ENCODE data around the gene KLHL21.
A peak's percentile ranks its signal among the peaks of the same experiment; 100 is the strongest.

Gene KLHL21

GRCh38 chr1:6625584-6626149 lies 23.0 kb upstream of the KLHL21 start:
- DNase-seq (ENCODE audit: low read depth in 2 of 2), result no peak

DNA sequence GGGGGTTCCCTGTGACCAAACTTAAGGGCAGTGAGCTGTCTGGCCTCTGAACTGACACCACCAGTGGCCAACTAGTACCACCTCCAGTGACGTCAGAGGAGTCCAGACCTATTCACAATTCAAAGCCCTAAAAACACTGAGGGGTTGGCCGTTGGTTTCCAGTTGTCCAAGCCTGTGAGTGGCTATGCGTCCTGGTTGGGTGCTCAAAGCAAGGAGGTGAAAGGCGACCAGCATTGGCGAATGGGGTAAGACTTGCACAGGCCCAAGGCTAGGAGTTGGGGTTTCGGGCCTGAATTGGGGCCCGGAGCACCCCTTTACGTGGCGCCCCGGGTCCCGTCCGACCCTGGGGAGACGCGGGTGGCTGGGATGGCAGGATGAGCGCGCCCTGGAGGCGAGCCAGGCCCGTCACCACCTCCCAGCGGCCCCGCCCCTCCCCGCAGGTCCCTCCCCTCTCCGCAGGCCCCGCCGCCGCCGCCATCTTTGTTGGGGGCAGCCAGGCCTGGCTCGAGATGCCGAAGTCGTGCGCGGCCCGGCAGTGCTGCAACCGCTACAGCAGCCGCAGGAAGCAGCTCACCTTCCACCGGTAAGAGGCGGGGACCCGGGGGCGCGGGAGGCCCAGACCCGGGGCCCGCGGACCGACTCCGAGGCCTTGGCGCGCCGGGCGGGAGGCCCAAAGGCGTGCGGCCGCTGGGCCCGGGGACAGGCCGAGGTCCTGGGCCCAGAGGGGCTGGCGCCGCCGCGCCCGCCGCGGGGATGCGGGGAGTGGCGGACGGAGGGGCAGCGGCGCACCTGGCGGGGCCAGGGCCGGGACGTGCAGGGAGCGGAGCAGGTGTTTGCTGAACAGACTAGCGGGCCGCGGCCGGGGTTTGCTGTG lies 22.3 kb upstream of the KLHL21 start, which contains the start of gene THAP3:
Gene THAP3 (plus strand): TSS at position 159 of the 874 bp plus-strand sequence. CDS start 351 bp downstream, at position 510.
- peak; percentile 84 to 92 for DNase-seq (ENCODE audit: low read depth in 2 of 2)

GRCh38 chr1:6623269-6623965 lies 20.7 kb upstream of the KLHL21 start:
- no peak for DNase-seq (ENCODE audit: low read depth in 2 of 2)

DNA sequence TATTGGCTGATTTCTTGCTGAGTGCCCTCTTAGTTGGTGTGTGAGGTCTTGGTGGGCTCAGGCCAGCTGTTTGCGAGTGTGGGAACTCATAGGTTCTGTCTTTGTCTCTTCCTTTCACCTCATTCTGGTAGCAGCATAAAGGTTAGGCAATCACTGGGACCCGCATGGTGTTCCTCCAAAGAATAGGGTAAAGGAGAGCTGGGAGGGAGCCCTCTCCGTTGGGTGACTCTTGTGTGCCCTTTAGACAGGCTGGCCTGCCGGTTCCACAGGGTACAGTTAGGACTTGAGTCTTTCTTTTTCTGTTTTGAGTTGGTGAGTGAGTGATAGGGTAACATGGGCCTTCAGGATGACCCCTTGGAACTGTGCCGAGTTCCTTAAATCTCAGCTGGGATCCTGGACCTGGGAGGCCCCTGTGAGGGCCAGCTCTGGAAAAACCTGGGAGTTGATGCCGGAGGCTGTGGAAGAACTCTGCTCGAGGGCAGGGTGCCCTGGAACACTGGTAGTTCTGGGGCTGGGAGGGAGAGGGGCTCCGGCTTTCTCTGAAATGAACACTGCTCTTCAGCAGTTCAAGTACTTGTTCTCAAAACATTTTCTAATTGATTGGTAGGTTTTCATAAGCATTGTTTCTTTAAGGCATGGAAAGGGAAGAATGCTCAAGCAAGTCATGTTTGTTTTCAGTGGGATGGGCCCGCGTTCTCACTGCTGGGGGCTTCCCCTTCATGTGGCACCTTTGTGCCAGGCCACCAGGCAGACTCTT lies 19.9 kb upstream of the KLHL21 start:
- DNase-seq (ENCODE audit: low read depth in 2 of 2), result no peak

DNA sequence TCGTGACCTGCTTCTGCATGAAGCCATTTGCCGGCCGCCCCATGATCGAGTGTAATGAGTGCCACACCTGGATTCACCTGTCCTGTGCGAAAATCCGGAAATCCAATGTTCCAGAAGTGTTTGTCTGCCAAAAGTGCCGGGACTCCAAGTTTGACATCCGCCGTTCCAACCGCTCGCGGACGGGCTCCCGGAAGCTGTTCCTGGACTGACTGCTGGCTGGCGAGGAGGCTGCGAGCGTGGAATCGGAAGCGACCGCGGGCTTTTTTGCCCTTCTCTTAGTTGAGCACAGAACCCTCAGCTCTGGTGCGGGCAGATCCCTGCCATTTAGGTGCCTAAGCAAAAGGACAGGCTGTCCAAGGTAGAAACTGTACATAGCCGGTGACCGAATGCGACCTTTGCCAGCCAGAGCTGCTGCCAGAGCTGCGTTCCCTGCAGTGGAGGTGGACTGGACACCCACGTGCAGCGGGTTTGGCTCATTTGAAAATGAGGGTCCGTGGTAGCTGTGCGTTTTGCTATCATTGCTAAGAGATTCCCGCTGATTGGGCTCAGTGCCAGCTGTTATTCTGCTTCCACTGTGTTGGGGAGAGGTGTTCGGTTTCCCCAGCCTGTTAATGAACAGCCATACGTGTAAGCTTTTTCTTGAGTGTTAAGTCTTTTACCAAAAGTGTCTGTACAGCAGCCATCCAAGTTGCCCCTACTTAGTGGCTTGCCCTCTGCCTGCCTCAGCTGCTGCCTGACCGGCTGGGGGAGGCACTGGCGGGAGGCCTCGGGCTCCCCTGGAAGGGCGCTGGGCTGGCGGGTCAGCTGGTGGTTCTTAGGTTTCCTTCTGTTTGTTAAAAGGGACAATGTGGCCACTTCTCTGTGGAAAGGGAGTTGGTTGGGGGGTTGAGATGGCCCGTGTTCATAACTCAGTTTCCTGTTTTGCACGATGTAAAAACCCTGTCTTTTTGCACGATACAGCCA lies 19.0 kb upstream of the KLHL21 start:
- no peak for DNase-seq (ENCODE audit: low read depth in 2 of 2)

DNA sequence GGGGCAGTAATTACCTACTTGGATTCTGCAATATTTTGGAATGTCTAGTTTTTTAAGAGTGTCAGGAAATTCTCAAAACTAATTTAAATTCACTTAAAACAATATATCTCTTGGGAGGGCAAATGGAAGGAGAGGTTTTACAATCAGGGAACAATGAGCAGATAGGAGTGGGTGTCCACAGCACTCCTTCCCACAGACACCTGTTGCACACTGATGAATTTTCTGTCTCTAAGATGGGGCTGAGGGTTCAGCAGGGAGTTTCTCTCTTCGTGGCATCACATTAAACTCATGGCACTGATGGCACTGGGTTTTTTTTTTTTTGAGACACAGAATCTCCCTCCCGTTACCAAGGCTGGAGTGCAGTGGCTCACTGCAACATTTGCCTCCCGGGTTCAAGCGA lies 16.4 kb upstream of the KLHL21 start:
- DNase-seq (ENCODE audit: low read depth in 2 of 2), result no peak

DNA sequence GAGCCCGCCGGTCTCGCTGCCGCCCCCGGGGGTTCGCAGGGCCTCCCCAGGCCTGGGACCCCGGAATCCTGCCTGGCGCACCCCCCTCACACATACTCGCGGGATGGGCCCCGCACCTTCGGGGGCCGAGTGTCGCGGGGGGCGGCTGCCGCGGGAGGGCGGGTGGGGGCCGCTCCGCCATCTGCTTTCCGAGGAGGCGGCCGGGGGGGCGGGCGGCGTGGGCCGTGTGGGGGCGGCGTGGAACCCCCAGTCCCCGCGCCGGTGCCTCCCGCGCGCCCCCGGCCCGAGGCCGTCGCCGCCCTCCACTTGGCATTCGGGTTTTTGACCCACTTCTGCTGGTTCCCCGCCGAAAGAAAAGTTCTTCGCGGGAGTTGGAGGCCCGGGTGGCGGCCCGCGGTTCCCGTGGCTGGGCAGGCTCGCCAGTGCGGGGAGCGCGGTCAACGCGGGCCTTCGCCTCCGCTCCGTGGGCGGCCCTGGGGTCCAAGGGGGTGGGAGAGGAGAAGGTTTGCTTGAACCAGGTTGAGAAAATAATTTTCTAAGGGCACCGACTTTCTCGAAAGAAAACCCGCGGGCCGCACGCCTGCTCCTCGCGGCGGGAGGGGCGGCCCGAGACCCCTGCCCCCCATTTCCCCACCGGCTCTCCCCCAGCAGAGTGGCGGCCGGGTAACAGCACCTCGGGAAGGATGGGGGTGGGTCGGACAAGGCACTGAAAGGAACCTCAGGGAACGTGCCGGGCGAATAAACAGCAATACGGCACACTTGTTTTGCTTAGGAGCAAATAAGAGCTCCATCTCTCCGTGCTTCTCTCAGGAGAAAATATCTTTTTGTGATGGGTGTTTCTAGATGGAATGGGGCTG lies 12.5 kb upstream of the KLHL21 start:
- no peak for DNase-seq (ENCODE audit: low read depth in 2 of 2)

GRCh38 chr1:6614019-6614928 lies 11.6 kb upstream of the KLHL21 start:
- DNase-seq (ENCODE audit: low read depth in 2 of 2), result peak in 1 of 2 donors; percentile 64

- DNase-seq (ENCODE audit: low read depth in 2 of 2), result peak; percentile 99
Measured at GRCh38 chr1:6613361-6614018, 10.8 kb upstream of the KLHL21 start, which contains the start of gene PHF13. Gene PHF13 (plus strand): TSS chr1:6613731. CDS start chr1:6614067, 336 bp downstream.

DNA sequence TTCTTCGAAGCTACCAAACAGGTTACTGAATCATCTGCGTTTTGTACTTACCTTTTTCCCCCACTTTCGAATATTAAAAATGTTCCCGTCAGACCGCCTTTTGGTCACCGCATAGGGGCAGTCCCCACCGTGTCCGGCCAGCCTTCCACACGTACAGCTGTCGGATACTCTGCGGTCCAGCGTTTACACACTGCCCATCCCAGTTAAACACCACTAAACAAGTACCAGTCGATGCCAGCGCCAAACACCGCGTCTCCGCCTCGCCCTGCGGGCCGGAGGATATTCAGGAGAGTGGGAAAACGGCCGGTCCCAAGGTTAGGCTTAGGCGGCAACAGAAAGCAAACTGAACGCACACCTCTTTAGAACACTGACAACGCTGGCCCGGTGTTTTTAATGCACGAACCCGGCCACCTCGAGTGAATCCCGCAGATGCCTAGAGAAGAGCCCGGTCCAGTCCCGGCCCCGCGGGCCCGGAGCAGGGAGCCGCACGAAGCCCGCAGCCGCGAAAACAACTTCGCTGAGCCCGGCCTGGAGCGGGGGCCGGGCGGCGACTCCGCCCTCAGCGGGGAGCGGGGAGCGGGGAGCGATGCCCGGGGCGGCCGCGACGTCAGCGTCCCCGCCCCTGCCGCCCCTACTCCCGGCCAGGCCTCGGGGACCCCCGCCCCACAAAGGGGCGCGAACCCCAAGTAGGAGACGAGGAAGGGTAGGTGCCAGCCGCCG lies 10.1 kb upstream of the KLHL21 start:
- no peak for DNase-seq (ENCODE audit: low read depth in 2 of 2)

DNA sequence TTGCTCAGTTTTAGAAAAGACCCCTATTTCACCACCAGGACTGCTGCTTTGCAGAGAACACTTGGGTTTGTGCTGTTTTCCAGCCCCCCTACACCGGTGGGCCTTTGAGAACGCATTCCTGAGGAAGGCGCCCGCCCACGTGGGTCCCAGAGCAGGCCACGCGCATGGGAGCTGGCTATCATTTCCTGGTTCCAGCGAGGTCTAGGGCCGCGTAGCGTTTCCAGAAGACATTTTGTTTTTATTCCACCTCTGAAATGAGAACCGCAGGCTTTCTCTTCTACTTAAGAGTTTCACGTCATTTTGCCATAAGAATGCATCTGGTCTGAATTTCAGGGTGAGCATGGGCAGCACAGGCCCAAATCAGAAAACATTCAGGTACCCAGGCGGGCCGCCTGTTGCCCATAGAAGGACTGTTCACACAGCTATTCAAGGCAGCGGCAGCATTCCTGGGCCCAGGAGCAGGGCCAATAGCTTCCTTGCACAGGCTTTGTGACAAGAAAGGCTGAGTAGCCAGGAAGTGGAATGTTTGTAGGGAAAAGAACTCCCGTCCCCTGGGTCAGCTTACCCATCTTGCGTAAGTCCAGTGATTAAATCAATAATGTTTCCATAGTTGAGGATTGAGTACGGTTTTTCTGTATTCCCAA lies 1.4 kb upstream of the KLHL21 start:
- DNase-seq (ENCODE audit: low read depth in 2 of 2), result no peak

- peak in 1 of 2 donors; percentile 42 for DNase-seq (ENCODE audit: low read depth in 2 of 2)
Measured at GRCh38 chr1:6603238-6603914, 707 bp upstream of the KLHL21 start.

DNA sequence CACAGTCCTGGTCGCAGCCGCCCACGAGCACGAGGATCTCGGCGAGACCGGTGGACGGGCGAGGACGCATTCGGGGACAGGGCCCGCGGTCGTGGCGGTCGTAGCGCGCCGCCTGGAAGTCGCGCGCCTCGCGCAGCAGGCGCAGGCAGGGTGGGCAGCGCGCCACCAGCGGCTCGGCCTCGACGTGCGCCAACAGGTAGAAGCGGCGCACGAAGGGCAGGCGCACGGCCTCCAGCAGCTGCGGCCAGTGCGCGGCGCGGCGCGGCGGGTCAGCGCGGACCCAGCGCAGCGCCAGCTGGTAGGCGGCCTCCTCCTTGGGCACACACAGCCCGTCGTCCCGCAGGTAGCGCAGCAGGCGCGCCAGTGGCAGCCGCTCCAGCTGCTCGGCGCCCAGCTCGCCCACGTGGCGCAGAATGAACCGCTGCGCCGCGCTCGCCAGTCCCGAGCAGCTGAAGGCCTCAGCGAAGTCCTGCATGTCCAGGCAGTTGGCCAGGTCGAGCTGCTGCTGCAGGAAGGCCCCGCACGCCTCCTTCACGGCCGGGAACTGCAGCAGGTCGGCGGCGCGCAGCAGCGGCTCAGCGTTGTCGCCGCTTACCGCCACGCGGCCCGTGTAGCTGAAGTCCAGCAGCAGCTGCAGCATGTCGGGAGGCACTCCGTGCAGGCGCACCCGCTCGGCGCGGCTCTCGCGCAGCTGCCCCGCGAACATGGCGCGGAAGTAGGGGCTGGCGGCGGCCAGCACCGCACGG lies 573 bp downstream of the KLHL21 start:
- DNase-seq (ENCODE audit: low read depth in 2 of 2), result no peak

DNA sequence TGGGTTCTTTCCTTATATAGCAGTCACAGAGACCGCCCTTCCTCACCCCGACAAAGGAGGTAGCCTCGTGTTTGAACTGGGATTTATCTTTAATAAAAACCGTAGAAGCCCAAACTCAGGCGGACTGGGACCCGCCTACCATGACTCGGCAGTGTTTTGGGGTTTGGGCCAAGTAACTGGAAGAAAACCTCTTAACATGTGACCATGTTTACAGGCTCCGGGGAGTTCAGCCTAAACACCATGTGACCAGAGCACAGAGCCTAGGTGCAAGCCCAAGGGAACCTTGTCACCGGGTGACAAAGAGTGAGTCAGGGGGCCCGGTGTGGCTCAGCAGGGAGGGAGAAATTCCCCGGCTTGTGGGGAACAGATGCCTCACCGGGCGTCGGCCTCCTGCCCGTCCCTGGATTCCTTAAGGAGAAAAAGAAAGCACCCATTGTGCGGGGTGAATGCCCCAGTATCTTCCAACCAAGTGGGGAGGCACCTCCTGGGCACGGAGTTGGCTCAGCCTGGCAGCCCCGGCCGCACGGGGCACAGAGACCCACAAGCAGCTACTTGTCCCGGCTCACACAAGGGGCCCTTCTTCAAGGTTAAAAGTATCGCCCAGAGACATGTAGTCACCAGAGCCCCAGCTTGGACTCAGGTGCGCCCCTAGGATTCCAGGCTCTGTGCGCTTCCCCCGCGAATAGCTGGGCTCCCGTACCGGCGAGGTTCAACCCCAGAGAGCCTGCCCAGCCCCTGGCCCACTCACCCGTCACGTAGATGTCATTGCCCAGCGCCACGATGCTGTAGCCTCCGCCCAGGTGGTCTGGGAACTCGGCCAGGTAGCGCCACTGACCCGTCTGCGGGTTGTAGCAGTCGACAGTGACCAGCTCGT lies 1.4 kb downstream of the KLHL21 start:
- DNase-seq (ENCODE audit: low read depth in 2 of 2), result peak; percentile 63 to 65
